Mesenchymal stem cell (in vitro differentiated cells and primary cell): ENCODE measurements around the gene DDIT4.

Experiments used
- DNase-seq: peaks from one replicate; pipeline ENCODE4 v3.0.0-alpha.2; 2013
- H2AFZ ChIP-seq: one replicate; pipeline ENCODE4 v1.6.1; 2013; ENCODE audit warnings: low read depth, mild to moderate bottlenecking, control low read depth, inconsistent platforms, low read length, moderate library complexity
- H2AK5ac ChIP-seq: 2 replicates; pipeline ENCODE4 v1.6.1; 2013; ENCODE audit warnings: low read length, moderate library complexity, mild to moderate bottlenecking, inconsistent platforms; ENCODE audit not compliant: severe bottlenecking
- H2BK120ac ChIP-seq: one replicate; pipeline ENCODE4 v1.6.1; 2013; ENCODE audit warnings: low read depth, mild to moderate bottlenecking, inconsistent platforms, low read length, moderate library complexity
- H2BK12ac ChIP-seq, 2 experiments: one replicate each; pipeline ENCODE4 v1.6.1; 2013; ENCODE audit warnings: inconsistent platforms in 2 of 2, low read length in 2 of 2, mild to moderate bottlenecking in 2 of 2, moderate library complexity in 2 of 2, control low read depth in 1 of 2
- H2BK15ac ChIP-seq: one replicate; pipeline ENCODE4 v1.6.1; 2013; ENCODE audit warnings: mild to moderate bottlenecking, low read depth, inconsistent platforms; ENCODE audit not compliant: poor library complexity, severe bottlenecking
- H2BK5ac ChIP-seq: 2 replicates; pipeline ENCODE4 v1.6.1; 2013; ENCODE audit warnings: low read depth, mild to moderate bottlenecking, low read length, control low read depth, inconsistent platforms; ENCODE audit not compliant: poor library complexity, severe bottlenecking
- H3K14ac ChIP-seq, 2 experiments: one replicate each; pipeline ENCODE4 v1.6.1; 2013; ENCODE audit warnings: inconsistent platforms in 2 of 2, low read length in 2 of 2, control low read depth in 1 of 2, mild to moderate bottlenecking in 1 of 2, moderate library complexity in 1 of 2
- H3K18ac ChIP-seq, 2 experiments: one replicate each; pipeline ENCODE4 v1.6.1; 2013; ENCODE audit warnings: inconsistent platforms in 2 of 2, low read length in 2 of 2, control low read depth in 1 of 2, low read depth in 1 of 2, mild to moderate bottlenecking in 1 of 2
- H3K23ac ChIP-seq, 2 experiments: one replicate each; pipeline ENCODE4 v1.6.1; 2013; ENCODE audit warnings: inconsistent platforms in 2 of 2, low read length in 2 of 2, mild to moderate bottlenecking in 2 of 2, moderate library complexity in 2 of 2, control low read depth in 1 of 2
- H3K27ac ChIP-seq: 2 replicates; pipeline ENCODE4 v1.5.1; 2013; ENCODE audit warnings: mild to moderate bottlenecking, moderate library complexity, low read length, control low read depth, inconsistent platforms; ENCODE audit not compliant: poor library complexity, severe bottlenecking
- H3K27me3 ChIP-seq, 2 experiments: 2 replicates each; pipeline versions ENCODE4 v1.6.1 to v1.7.0; 2013; ENCODE audit warnings: low read length in 2 of 2, mild to moderate bottlenecking in 2 of 2, moderate library complexity in 2 of 2, control low read depth in 1 of 2, inconsistent platforms in 1 of 2; ENCODE audit not compliant: control insufficient read depth in 1 of 2, insufficient read depth in 1 of 2
- H3K36me3 ChIP-seq, 2 experiments: 2 replicates each; pipeline versions ENCODE4 v1.6.1 to v1.7.0; 2013; ENCODE audit warnings: low read length in 2 of 2, control low read depth in 1 of 2, inconsistent platforms in 1 of 2, low read depth in 1 of 2, mild to moderate bottlenecking in 1 of 2; ENCODE audit not compliant: insufficient read depth in 2 of 2, control insufficient read depth in 1 of 2
- H3K4ac ChIP-seq, 2 experiments: one replicate each; pipeline ENCODE4 v1.6.1; 2013; ENCODE audit warnings: inconsistent platforms in 2 of 2, low read length in 2 of 2, mild to moderate bottlenecking in 2 of 2, moderate library complexity in 2 of 2, control low read depth in 1 of 2, low read depth in 1 of 2
- H3K4me1 ChIP-seq: 2 replicates; pipeline ENCODE4 v1.6.1; 2013; ENCODE audit warnings: low read depth, low read length, control low read depth; ENCODE audit not compliant: control insufficient read depth, insufficient read depth
- H3K4me2 ChIP-seq: 2 replicates; pipeline ENCODE4 v1.6.1; 2013; ENCODE audit warnings: low read length, mild to moderate bottlenecking, inconsistent platforms; ENCODE audit not compliant: poor library complexity, severe bottlenecking
- H3K4me3 ChIP-seq, 2 experiments: 2 replicates each; pipeline versions ENCODE4 v1.5.1 to v1.7.0; 2013; ENCODE audit warnings: low read length in 2 of 2, mild to moderate bottlenecking in 2 of 2, control low read depth in 1 of 2, low read depth in 1 of 2; ENCODE audit not compliant: insufficient read depth in 1 of 2
- H3K79me1 ChIP-seq: replicated peaks from 2 replicates; pipeline ENCODE4 v1.6.1; 2013; ENCODE audit warnings: mild to moderate bottlenecking, control low read depth, low read length, inconsistent platforms; ENCODE audit not compliant: poor library complexity, severe bottlenecking
- H3K9ac ChIP-seq: 2 replicates; pipeline ENCODE4 v1.7.0; 2013; ENCODE audit warnings: mild to moderate bottlenecking, low read length, moderate library complexity
- H3K9me3 ChIP-seq: 2 replicates; pipeline ENCODE4 v1.7.0; 2013; ENCODE audit warnings: mild to moderate bottlenecking, low read length; ENCODE audit not compliant: control insufficient read depth
- H4K8ac ChIP-seq: one replicate; pipeline ENCODE4 v1.6.1; 2013; ENCODE audit warnings: inconsistent platforms, mild to moderate bottlenecking, low read length, moderate library complexity
- H4K91ac ChIP-seq: one replicate; pipeline ENCODE4 v1.6.1; 2013; ENCODE audit warnings: mild to moderate bottlenecking, low read length, inconsistent platforms
- WGBS: methylation state at CpG from one replicate; pipeline ENCODE4 v1.1.7; 2013; ENCODE audit warnings: mixed read lengths; 5-methylcytosine and 5-hydroxymethylcytosine counted together

The DDIT4 gene

DNA sequence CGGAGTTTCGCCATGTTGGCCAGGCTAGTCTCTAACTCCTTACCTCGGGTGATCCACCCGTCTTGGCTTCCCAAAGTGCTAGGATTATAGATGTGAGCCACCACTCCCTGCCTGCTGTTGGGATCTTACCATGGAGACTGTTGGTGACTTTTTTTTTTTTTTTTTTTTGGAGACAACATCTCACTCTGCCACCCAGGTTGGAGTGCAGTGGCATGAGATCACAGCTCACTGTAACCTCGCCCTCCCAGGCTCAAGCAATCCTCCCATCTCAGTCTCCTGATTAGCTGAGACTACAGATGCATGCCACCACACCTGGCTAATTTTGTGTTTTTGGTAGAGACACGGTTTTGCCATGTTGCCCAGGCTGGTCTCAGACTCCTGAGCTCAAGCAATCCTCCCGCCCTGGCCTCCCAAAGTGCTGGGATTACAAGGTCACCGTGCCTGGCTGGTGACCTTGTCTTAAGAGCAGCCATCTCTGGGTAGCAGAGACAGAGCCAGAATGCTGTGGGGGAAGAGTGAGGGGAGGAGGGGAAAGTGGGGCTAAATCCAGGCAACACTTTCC, 32.0 kb upstream of the DDIT4 start:
- H3K4ac ChIP-seq: peak overlapping the region; percentile 2 to 43
- H4K91ac ChIP-seq: peak overlapping the region; percentile 89
- WGBS: 91% methylated on average over 8 of the region's 8 CpGs

GRCh38 chr10:72242675-72243074, 31.0 kb upstream of the DDIT4 start:
- 33% methylated on average over 4 of the region's 4 CpGs for WGBS
- peak overlapping the region; percentile 65 to 89 for H3K4ac ChIP-seq
- H3K36me3 ChIP-seq: no peaks in the 10 kb centered on the region
- H3K14ac ChIP-seq: peak overlapping the region; percentile 5 to 23
- H2AK5ac ChIP-seq: peak overlapping the region; percentile 57
- no peaks in the 10 kb centered on the region for H3K9me3 ChIP-seq
- peak overlapping the region; percentile 79 for H2BK15ac ChIP-seq
- no peak overlapping the region for H2AFZ ChIP-seq
- H3K4me1 ChIP-seq: peaks cover 8% of the 10 kb centered on the region
- peak overlapping the region; percentile 93 for H4K91ac ChIP-seq
- H3K9ac ChIP-seq: no peak overlapping the region
- H3K27me3 ChIP-seq: no peaks in the 10 kb centered on the region
- no peaks in the 10 kb centered on the region for H3K79me1 ChIP-seq
- H3K18ac ChIP-seq: peak overlapping the region in 1 of 2 experiments; percentile 95
- no peak overlapping the region for H3K4me3 ChIP-seq
- no peak overlapping the region for H3K27ac ChIP-seq
- DNase-seq: peak; percentile 85
- peak overlapping the region; percentile 75 for H2BK120ac ChIP-seq
- peak overlapping the region; percentile 46 to 96 for H2BK12ac ChIP-seq
- peak overlapping the region; percentile 73 for H4K8ac ChIP-seq
- H3K23ac ChIP-seq: no peak overlapping the region
- no peak overlapping the region for H3K4me2 ChIP-seq
- H2BK5ac ChIP-seq: no peak overlapping the region

More for the DNA sequence above, 32.0 kb upstream of the DDIT4 start:
- H3K14ac ChIP-seq: no peak overlapping the region
- H3K4me3 ChIP-seq: no peak overlapping the region
- H3K4me2 ChIP-seq: no peak overlapping the region
- H2AFZ ChIP-seq: no peak overlapping the region
- peak overlapping the region; percentile 46 for H2BK15ac ChIP-seq
- no peaks in the 10 kb centered on the region for H3K9me3 ChIP-seq
- H3K18ac ChIP-seq: peak overlapping the region; percentile 16 to 70
- peak overlapping the region; percentile 59 to 79 for H2BK12ac ChIP-seq
- no peak overlapping the region for H2AK5ac ChIP-seq
- H3K27me3 ChIP-seq: no peaks in the 10 kb centered on the region
- no peak for DNase-seq
- H4K8ac ChIP-seq: peak overlapping the region; percentile 67
- peaks cover 0 to 4% of the 10 kb centered on the region in 2 experiments for H3K36me3 ChIP-seq
- H3K4me1 ChIP-seq: peaks cover 8% of the 10 kb centered on the region
- H3K27ac ChIP-seq: no peak overlapping the region
- peak overlapping the region; percentile 82 for H2BK120ac ChIP-seq
- no peak overlapping the region for H3K9ac ChIP-seq
- H3K23ac ChIP-seq: no peak overlapping the region
- no peak overlapping the region for H2BK5ac ChIP-seq
- H3K79me1 ChIP-seq: no peaks in the 10 kb centered on the region

GRCh38 chr10:72243822-72244437, 29.8 kb upstream of the DDIT4 start:
- H3K27ac ChIP-seq: peak overlapping the region; percentile 49
- DNase-seq: peak; percentile 97
- peak overlapping the region; percentile 60 to 99 for H2BK12ac ChIP-seq
- no peaks in the 10 kb centered on the region for H3K9me3 ChIP-seq
- no peak overlapping the region for H3K4me3 ChIP-seq
- peak overlapping the region; percentile 87 to 95 for H3K18ac ChIP-seq
- no peak overlapping the region for H3K23ac ChIP-seq
- H2BK15ac ChIP-seq: no peak overlapping the region
- H2BK120ac ChIP-seq: peak overlapping the region; percentile 93
- H3K4ac ChIP-seq: peak overlapping the region; percentile 50 to 88
- H3K4me1 ChIP-seq: peaks cover 14% of the 10 kb centered on the region
- peak overlapping the region; percentile 8 for H2AK5ac ChIP-seq
- peak overlapping the region; percentile 32 for H3K9ac ChIP-seq
- H4K91ac ChIP-seq: peak overlapping the region; percentile 94
- H3K4me2 ChIP-seq: no peak overlapping the region
- H4K8ac ChIP-seq: peak overlapping the region; percentile 95
- H2BK5ac ChIP-seq: no peak overlapping the region
- H3K14ac ChIP-seq: peak overlapping the region in 1 of 2 experiments; percentile 5
- H3K27me3 ChIP-seq: no peaks in the 10 kb centered on the region
- 36% methylated on average over 11 of the region's 11 CpGs for WGBS
- no peaks in the 10 kb centered on the region for H3K36me3 ChIP-seq
- H2AFZ ChIP-seq: no peak overlapping the region
- no peaks in the 10 kb centered on the region for H3K79me1 ChIP-seq

GRCh38 chr10:72244573-72245038, 29.1 kb upstream of the DDIT4 start:
- no peak overlapping the region for H2AK5ac ChIP-seq
- no peak overlapping the region for H2BK5ac ChIP-seq
- 29% methylated on average over 5 of the region's 5 CpGs for WGBS
- peak overlapping the region; percentile 8 for H4K91ac ChIP-seq
- H2BK15ac ChIP-seq: no peak overlapping the region
- peak overlapping the region; percentile 49 for H3K27ac ChIP-seq
- DNase-seq: no peak
- H3K79me1 ChIP-seq: no peaks in the 10 kb centered on the region
- no peaks in the 10 kb centered on the region for H3K36me3 ChIP-seq
- peaks cover 16% of the 10 kb centered on the region for H3K4me1 ChIP-seq
- peak overlapping the region; percentile 32 for H3K9ac ChIP-seq
- no peak overlapping the region for H3K4me2 ChIP-seq
- H3K14ac ChIP-seq: no peak overlapping the region
- peak overlapping the region; percentile 40 for H3K18ac ChIP-seq
- no peak overlapping the region for H3K23ac ChIP-seq
- H2BK120ac ChIP-seq: peak overlapping the region; percentile 55
- H3K4ac ChIP-seq: peak overlapping the region; percentile 3 to 26
- peak overlapping the region; percentile 8 for H4K8ac ChIP-seq
- no peak overlapping the region for H3K4me3 ChIP-seq
- no peaks in the 10 kb centered on the region for H3K9me3 ChIP-seq
- peak overlapping the region; percentile 1 to 69 for H2BK12ac ChIP-seq
- no peak overlapping the region for H2AFZ ChIP-seq
- no peaks in the 10 kb centered on the region for H3K27me3 ChIP-seq
